PC-3 (cell line): ENCODE results near the gene CEP78.

Experiments
- CTCF ChIP-seq: fragments of 300-600 bp; sonication (generic); conservative IDR thresholded peaks from 2 replicates; pipeline ENCODE4 v1.5.1; 2017; ENCODE audit warnings: antibody characterized with exemption, low read depth, mild to moderate bottlenecking, low read length
- EZH2 ChIP-seq: fragments of 300-600 bp; sonication (generic); IDR thresholded peaks from one replicate; pipeline ENCODE4 v1.6.1; 2017; ENCODE audit warnings: antibody characterized with exemption, mild to moderate bottlenecking, low read length; ENCODE audit not compliant: unreplicated experiment

GRCh38 chr9:78301466-78301865, 65.6 kb downstream of the CEP78 start:
- TF ChIP-seq CTCF (no peak), EZH2 (no peak)
